CD4-positive, alpha-beta T cell treated with Interleukin-15 for 1 hour (primary cell): ENCODE results near the gene CCDC158.
"Not testable (repeated sequence)": the region's sequence is repeated elsewhere in the genome, so short reads cannot be mapped to it uniquely, and the experiment has no call there.

ENCODE experiments used
- DNase-seq: peaks from one replicate; pipeline ENCODE4 v3.0.0-alpha.2; 2020

The CCDC158 gene

GRCh38 chr4:76426272-76426671 lies 5.3 kb upstream of the CCDC158 start:
- no peak for DNase-seq

GRCh38 chr4:76423159-76423558 lies 2.2 kb upstream of the CCDC158 start:
- DNase-seq = not testable (repeated sequence)

DNA sequence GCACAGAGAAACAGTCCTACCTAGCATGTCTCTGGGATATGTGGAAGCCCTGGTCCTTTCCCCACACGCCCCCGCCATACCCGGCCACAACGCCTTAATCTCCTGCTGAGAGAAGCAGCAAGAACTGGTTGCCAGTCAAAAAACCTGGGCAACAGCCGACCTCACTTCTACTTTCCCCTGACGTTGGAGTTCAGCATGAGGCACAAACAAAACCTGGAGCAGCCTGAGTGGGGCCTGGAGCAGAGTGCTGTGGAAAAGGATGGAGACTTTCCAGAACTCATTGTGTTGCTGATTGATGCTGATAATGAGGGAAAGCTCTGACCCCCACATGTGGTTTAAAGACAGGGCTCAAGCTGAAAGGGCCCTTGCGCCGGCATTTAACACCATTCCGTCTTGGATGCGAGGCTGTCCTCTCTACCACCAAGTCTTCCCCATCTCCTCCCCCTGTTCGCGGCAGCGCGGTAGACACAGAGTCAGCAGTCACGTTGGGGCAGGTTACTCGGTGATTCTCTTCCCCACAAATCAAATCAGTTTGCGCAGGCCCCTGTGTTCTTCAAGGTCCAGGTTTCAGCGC lies 666 bp downstream of the CCDC158 start:
- no peak for DNase-seq

GRCh38 chr4:76410636-76411035 lies 10.3 kb downstream of the CCDC158 start:
- no peak for DNase-seq

DNA sequence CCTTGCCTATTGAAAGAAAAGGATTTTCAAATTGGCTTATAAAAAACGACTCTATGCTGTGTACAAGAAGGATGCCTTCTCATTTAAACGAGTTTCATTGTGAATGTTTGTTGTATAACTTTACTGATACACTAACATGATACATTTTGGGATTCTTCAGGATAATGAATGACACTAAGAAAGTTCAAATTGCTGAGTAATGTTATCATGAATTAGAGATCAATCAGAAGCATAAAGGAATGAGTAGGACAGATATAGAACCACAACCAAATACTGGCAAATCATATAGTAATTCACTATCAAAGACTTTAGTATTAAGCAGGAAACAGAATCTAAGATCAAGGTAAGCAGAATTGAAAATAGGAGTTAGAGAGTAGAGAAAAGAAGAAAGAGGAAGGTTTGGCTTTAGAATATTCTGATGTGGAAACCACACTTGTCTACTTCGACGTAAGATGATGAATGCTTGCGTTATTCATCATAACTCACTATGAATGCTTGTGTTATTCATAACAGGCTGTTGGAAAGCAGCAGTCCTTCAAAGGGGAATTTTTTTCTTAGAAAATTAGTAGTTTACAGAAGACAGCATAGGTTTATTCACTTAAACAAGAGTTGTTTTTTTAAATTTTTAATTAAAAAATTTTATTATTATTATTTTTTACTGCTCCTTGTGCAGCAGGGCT lies 13.4 kb downstream of the CCDC158 start:
- no peak for DNase-seq

GRCh38 chr4:76406081-76406480 lies 14.9 kb downstream of the CCDC158 start:
- no peak for DNase-seq

DNA sequence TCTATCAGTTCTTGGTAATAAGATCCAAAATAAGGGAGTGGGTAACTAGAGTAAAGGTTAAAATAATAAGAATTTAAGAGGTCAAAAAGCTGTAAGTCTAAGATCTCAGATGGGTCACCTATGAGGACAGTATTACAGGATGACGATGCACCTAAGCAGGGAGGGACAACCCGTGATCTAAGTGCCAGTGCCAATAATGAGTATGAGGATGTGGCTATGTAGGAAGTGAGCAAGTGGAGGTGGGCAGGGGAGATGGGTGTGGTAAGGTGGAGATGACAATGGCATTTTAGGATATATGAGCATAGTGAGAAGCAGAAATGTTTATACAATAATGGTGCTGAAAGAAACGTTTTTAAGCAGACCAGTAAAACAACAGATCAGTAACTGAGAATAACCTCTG lies 19.3 kb downstream of the CCDC158 start:
- no peak for DNase-seq

DNA sequence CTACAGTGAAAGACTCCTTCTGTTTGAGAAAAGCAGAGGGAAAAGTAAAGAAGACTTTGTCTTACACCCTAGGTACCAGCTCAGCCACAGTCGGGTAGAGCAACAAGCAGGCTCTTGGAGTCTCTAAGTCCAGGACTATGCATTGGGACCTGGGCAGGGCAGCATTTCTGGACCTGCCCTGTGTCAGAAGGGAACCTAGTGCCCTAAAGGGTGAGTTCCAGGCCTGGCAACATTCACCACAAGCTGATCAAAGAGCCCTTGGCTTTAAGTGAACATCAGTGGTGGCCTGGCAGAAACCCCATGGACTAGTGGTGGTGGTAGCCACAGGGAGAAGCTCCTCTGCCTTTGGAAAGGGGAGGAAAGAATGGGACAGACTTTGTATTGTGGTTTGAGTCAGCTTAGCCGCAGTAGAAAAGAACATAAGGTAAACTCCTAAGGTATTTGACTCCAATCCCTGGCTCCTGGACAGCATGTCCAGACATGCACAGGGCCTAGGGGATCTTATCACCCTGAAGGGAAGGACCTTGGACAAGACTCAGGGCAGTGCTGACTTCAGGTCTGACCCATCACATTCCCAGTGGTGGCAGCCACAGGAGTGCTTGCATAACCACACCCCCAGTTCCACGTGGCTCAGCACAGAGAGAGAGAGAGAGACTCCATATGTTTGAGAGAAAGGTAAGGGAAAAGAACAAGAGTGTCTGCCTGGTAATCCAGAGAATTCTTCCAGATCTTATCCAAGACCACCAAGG lies 32.6 kb downstream of the CCDC158 start:
- DNase-seq = no peak

DNA sequence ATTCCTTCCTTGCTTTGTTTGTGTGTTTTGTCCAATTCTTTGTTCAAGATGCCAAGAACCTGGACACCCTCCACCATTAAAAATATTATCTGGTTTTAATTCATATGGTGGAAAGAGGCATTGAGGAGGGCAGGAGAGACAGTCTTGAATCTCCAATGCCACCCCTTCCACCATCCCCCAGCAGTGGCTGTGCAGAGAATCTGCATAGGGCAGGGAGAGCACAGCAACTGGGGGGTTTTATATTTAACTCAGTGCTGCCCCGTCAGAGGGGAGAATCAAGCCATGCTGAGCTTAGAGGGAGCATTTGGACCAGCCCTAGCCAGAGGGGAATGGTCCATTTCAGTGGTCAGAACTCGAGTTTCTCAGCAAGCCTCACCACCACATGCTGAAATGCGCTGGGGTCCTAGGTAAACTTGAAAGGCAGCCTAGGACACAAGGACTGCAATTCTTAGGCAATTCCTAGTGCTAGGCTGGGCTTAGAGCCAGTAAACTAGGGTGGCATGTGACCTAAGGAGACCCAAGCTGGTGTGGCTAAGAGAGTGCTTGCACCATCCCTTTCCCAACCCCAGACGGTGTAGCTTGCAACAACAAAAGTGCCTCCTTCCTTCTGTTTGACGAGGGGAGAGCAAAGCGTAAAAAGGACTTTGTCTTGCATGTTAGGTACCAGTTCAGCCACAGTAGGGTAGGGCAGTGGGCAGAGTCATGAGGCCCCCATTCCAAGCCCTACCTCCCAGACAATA lies 34.2 kb downstream of the CCDC158 start:
- no peak for DNase-seq

DNA sequence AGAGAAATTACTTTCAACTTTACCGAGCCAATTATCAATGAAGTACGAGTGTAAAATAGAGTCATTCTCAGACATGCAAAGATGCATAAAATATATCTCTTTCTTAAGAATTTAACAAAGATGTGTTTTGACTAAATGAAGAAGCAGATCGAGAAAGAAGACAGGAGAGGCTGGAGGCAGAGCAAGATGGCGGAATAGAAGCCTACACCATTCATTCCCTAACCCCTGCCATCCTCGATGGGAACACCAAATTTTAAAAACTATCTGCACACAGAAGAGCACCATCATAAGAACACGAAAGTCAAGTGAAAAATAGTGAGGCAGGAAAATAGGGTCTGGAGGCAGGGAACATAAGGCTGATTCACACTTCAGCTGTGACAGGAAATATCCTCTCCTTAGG lies 35.0 kb downstream of the CCDC158 start:
- no peak for DNase-seq

GRCh38 chr4:76384052-76384451 lies 36.9 kb downstream of the CCDC158 start:
- no peak for DNase-seq

- no peak for DNase-seq
Measured at GRCh38 chr4:76383001-76383400, 37.9 kb downstream of the CCDC158 start.

DNA sequence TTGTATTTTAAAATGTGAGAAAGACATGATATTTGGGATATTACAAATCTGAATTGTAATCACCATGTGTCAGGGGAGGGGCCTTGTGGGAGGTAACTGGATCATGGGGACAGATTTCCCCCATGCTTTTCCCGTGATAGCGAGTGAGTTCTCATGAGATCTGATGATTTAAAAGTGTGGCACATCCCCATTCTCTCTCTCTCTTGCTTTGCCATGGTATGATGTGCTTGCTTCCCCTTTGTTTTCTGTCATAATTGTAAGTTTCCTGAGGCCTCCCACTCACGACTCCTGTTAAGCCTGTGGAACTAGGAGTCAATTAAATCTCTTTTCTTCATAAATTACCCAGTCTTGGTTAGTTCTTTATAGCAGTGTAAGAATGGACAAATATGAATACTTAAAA lies 39.0 kb downstream of the CCDC158 start:
- no peak for DNase-seq

GRCh38 chr4:76380561-76380960 lies 40.4 kb downstream of the CCDC158 start:
- no peak for DNase-seq

DNA sequence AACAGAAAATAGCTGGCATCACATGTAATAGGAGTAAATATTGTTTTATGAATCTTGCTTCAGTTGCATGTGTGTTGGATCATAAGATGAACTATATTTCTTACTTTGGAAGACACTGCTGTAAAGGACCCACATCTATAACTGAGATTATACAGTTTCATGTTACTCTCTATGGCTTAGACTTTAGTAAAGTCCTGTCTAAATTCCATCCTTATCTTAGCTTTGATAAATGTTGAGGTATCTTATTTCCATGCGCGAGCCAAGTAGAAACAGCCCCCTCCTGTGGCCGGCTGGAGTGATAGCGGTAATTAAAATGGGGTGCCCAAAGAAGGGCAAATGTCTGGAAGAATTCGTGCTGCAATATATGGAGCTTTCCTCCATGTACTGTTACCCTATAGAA lies 43.0 kb downstream of the CCDC158 start:
- peak; percentile 32 for DNase-seq

DNA sequence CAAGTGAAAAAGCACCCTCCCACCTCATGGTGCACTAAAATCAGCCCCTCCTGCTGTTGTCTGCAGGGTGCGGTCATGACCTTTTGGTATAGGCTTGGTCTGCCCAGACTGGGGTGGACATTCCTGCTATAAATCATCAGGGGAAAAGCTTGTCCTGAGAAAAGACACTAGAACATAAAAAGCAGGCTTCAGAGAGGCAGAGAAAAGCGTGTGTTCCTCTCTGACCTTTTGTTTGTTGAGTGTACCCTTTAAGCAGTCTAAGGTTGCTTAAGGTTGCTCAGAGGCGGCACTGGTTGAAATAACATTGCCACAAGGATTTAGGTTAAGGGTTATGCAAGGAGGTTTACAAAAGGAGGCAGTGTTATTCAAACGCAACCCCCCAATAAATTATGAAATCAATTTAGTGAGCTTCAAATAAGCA lies 43.5 kb downstream of the CCDC158 start:
- DNase-seq = no peak

- DNase-seq = no peak
Measured at GRCh38 chr4:76376534-76376933, 44.4 kb downstream of the CCDC158 start.

- DNase-seq = no peak
Measured at GRCh38 chr4:76375703-76376102, 45.2 kb downstream of the CCDC158 start.

- DNase-seq = no peak
Measured at GRCh38 chr4:76374798-76375197, 46.1 kb downstream of the CCDC158 start.

DNA sequence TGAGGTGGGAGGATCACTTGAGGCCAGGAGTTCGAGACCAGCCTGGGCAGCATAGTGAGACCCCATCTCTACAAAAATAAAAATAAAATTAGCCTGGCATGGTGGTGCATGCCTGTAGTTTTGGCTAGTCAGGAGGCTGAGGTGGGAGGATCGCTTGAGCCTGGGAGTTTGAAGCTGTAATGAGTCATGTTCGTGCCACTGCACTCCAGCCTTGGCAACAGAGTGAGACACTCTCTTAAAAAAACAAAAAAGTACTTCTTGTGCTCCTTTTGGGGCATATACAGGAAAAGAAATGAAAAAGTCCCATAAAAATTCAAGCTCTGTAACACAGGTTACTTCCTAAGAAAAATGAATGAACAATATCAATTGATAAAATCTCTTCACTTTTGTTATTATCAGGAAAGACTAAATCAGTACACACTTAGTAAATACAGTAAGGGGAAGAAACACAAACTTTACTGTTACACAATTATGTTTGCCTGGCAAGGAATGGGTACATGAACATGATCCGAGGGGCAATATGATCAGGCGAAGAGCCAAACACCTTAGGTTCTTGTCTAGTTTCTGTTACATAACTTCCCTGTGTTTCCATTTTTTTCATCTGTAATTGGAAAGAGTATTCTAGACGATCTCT lies 46.9 kb downstream of the CCDC158 start:
- no peak for DNase-seq

DNA sequence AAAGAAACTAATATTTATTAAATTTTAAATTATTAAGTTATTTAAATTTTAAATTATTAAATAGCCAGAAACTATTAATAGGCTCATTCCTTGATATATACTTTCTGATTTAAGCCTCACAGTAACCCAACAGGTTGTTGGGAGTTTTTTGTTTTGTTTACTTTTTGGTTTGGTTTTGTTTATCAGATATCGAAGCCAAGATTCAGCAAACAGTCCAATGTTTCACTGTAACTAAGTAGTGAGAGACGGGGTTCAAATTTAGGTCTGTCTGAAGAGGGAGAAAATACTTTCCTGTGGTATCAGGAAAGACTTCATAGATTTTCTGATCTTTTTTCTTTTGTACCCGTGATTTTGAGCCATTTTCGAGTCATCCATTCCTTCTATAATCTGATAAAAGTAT lies 54.2 kb downstream of the CCDC158 start:
- DNase-seq = no peak

DNA sequence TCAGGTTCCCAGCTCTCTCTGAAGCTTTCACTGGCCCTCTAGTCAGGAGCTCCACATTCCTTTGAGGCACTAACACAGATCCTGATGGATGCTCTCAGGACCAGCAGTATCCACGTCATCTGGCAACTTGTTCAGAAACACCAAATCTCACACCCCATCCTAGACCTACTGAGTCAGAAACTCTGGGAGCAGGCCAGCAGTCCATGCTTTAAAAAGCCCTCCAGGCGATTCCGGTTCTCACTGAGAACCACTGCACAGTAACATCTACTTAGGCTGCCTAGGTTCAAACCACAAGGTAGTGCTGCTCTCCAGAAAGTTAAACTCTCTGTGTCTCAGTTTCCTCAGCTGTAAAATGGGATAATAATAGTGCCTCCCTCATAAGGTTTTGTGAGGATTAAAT lies 55.3 kb downstream of the CCDC158 start:
- no peak for DNase-seq

DNA sequence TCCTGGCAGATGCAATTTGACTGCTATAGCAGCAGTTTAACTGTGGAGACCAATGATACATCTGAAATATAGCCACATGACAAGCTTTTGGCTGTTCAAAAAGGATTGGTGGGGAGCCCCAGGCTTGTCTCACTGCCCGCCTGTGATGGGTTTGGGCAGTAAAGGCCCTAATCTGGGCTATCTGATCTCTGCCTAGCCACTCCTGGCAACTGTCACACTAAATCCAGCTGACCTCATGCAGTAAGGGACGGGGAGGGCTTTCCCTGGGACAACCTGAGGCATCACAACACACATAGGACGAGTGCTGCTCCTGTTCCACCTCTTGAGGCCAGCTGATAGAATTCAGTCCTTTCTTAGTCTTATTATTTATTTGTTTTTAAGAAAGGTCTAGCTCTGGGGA lies 56.2 kb downstream of the CCDC158 start:
- no peak for DNase-seq
